H1 (cell line): ENCODE measurements around the gene ATP2A3. TPM values are rescaled to one million over a fixed set of nuclear protein-coding genes. Genes with fewer than 3 reads are reported as not detected.

ENCODE experiments used
- CTCF ChIA-PET: fragments of 300-600 bp; sonication (Branson Sonifier 250); formaldehyde crosslinking; loops from one replicate; lab custom pipeline; 2021; ENCODE audit not compliant: partially characterized antibody; lab: Charles Lee
- POLR2A ChIA-PET: fragments of 300-600 bp; sonication (Branson Sonifier 250); formaldehyde crosslinking; loops from one replicate; lab custom pipeline; 2021; ENCODE audit warnings: inconsistent platforms; ENCODE audit not compliant: partially characterized antibody; lab: Charles Lee
- DNase-seq, 2 experiments: peaks; one replicate each; pipeline versions ENCODE4 v3.0.0 to v3.0.0-alpha.2; 2010 to 2022; ENCODE audit warnings: low spot score in 2 of 2, low read depth in 1 of 2, mixed read lengths in 1 of 2
- FAIRE-seq: peaks from 2 replicates; lab custom pipeline; 2011; peaks lifted over from hg19 to GRCh38; lab: Jason Lieb, UNC
- H2AFZ ChIP-seq: 2 replicates; pipeline ENCODE4 v1.8.1; 2012; ENCODE audit warnings: low read length, inconsistent platforms
- H2AK5ac ChIP-seq: 2 replicates; pipeline ENCODE4 v1.6.1; 2013; ENCODE audit warnings: low read depth, low read length
- H2BK120ac ChIP-seq: replicated peaks from 2 replicates; pipeline ENCODE3; 2013; ENCODE audit warnings: low read depth, low read length, inconsistent platforms
- H2BK12ac ChIP-seq: 2 replicates; pipeline ENCODE4 v1.6.1; 2013; ENCODE audit warnings: low read depth, low read length
- H2BK15ac ChIP-seq: 2 replicates; pipeline ENCODE4 v1.6.1; 2013; ENCODE audit warnings: low read length
- H2BK20ac ChIP-seq: 2 replicates; pipeline ENCODE4 v1.6.1; 2013; ENCODE audit warnings: low read length
- H2BK5ac ChIP-seq: 2 replicates; pipeline ENCODE4 v1.6.1; 2013; ENCODE audit warnings: low read depth, low read length
- H3K14ac ChIP-seq: 2 replicates; pipeline ENCODE4 v1.6.1; 2013; ENCODE audit warnings: inconsistent platforms; ENCODE audit not compliant: insufficient read length
- H3K18ac ChIP-seq: 2 replicates; pipeline ENCODE4 v1.6.1; 2013; ENCODE audit warnings: low read length; ENCODE audit errors: extremely low read depth
- H3K23ac ChIP-seq: 2 replicates; pipeline ENCODE4 v1.6.1; 2013; ENCODE audit warnings: inconsistent platforms; ENCODE audit not compliant: insufficient read length
- H3K23me2 ChIP-seq: 2 replicates; pipeline ENCODE4 v1.6.1; 2013; ENCODE audit warnings: low read depth, low read length
- H3K27ac ChIP-seq: 2 replicates; pipeline ENCODE4 v1.6.1; 2011; ENCODE audit warnings: low read depth, low read length, inconsistent platforms
- H3K27me3 ChIP-seq, 4 experiments: replicated peaks in 1 of 4; 1 replicate in 1 of 4; 2 replicates in 3 of 4; pipeline versions ENCODE4 v1.6.1 to v1.8.1; 2011 to 2013; ENCODE audit warnings: low read length in 3 of 4, mild to moderate bottlenecking in 3 of 4, inconsistent platforms in 2 of 4, mixed read lengths in 2 of 4, moderate library complexity in 1 of 4; ENCODE audit not compliant: control insufficient read depth in 3 of 4, insufficient read depth in 3 of 4; ENCODE audit errors: extremely low read depth in 1 of 4
- H3K36me3 ChIP-seq, 4 experiments: 2 replicates each; pipeline versions ENCODE4 v1.6.1 to v1.8.1; 2011 to 2013; ENCODE audit warnings: mild to moderate bottlenecking in 4 of 4, low read length in 3 of 4, moderate library complexity in 2 of 4, control low read depth in 1 of 4, inconsistent platforms in 1 of 4; ENCODE audit not compliant: insufficient read depth in 4 of 4, control insufficient read depth in 2 of 4
- H3K4ac ChIP-seq: replicated peaks from 2 replicates; pipeline ENCODE3; 2013; ENCODE audit warnings: low read length, low read depth, mixed read lengths, inconsistent platforms; ENCODE audit not compliant: insufficient read length
- H3K4me1 ChIP-seq, 4 experiments: replicated peaks in 1 of 4; 1 replicate in 1 of 4; 2 replicates in 3 of 4; pipeline versions ENCODE4 v1.6.1 to v1.8.1; 2011 to 2013; ENCODE audit warnings: low read length in 3 of 4, inconsistent platforms in 2 of 4, mixed read lengths in 1 of 4; ENCODE audit not compliant: insufficient read depth in 4 of 4, control insufficient read depth in 3 of 4
- H3K4me2 ChIP-seq, 2 experiments: 2 replicates each; pipeline versions ENCODE4 v1.6.1 to v1.8.1; 2011 to 2013; ENCODE audit warnings: low read depth in 2 of 2, low read length in 2 of 2, control low read depth in 1 of 2, inconsistent platforms in 1 of 2, mild to moderate bottlenecking in 1 of 2; ENCODE audit not compliant: insufficient read depth in 1 of 2
- H3K4me3 ChIP-seq, 4 experiments: fragments of 200-600, 300-600 bp in 1 of 4; sonication (generic), shearing (Covaris generic), sonication (Bioruptor Twin) in 1 of 4; 2 replicates each; pipeline versions ENCODE4 v1.5.1 to v1.8.1; 2011 to 2016; ENCODE audit warnings: low read length in 4 of 4, low read depth in 3 of 4, control low read depth in 2 of 4, inconsistent platforms in 2 of 4, mild to moderate bottlenecking in 2 of 4, mixed read lengths in 1 of 4, moderate library complexity in 1 of 4; ENCODE audit not compliant: insufficient read depth in 2 of 4; ENCODE audit errors: extremely low read depth in 1 of 4
- H3K56ac ChIP-seq: replicated peaks from 2 replicates; pipeline ENCODE3; 2013; ENCODE audit warnings: low read depth, mild to moderate bottlenecking, mixed read lengths, low read length, inconsistent platforms; ENCODE audit not compliant: insufficient read length
- H3K79me1 ChIP-seq: 2 replicates; pipeline ENCODE4 v1.6.1; 2013; ENCODE audit warnings: low read depth, low read length, control low read depth
- H3K79me2 ChIP-seq, 2 experiments: 2 replicates each; pipeline versions ENCODE4 v1.6.1 to v1.8.1; 2012 to 2013; ENCODE audit warnings: low read length in 2 of 2, mild to moderate bottlenecking in 2 of 2, inconsistent platforms in 1 of 2; ENCODE audit not compliant: insufficient read depth in 2 of 2, control insufficient read depth in 1 of 2
- H3K9ac ChIP-seq, 4 experiments: replicated peaks in 1 of 4; 1 replicate in 1 of 4; 2 replicates in 3 of 4; pipeline versions ENCODE4 v1.6.1 to v1.8.1; 2011 to 2013; ENCODE audit warnings: low read depth in 3 of 4, low read length in 3 of 4, control low read depth in 2 of 4, mild to moderate bottlenecking in 2 of 4, moderate library complexity in 2 of 4, inconsistent platforms in 1 of 4; ENCODE audit errors: extremely low read depth in 1 of 4
- H3K9me3 ChIP-seq, 2 experiments: 2 replicates each; pipeline versions ENCODE4 v1.6.1 to v1.8.1; 2012 to 2013; ENCODE audit warnings: mild to moderate bottlenecking in 2 of 2, moderate library complexity in 2 of 2, control low read depth in 1 of 2, inconsistent platforms in 1 of 2, low read depth in 1 of 2, low read length in 1 of 2, mixed read lengths in 1 of 2; ENCODE audit not compliant: insufficient read depth in 2 of 2
- H4K20me1 ChIP-seq, 2 experiments: replicated peaks in 1 of 2; 2 replicates each; pipeline versions ENCODE3 to v1.8.1; 2011 to 2013; ENCODE audit warnings: inconsistent platforms in 2 of 2, low read length in 2 of 2, mild to moderate bottlenecking in 1 of 2; ENCODE audit not compliant: insufficient read depth in 2 of 2, control insufficient read depth in 1 of 2
- H4K5ac ChIP-seq: 2 replicates; pipeline ENCODE4 v1.6.1; 2013; ENCODE audit warnings: low read length, low read depth, mixed read lengths, inconsistent platforms; ENCODE audit not compliant: insufficient read length
- H4K8ac ChIP-seq: 2 replicates; pipeline ENCODE4 v1.8.0; 2013; ENCODE audit warnings: mild to moderate bottlenecking, moderate library complexity, low read length, inconsistent platforms; ENCODE audit not compliant: insufficient read depth; ENCODE audit errors: extremely low read depth
- H4K91ac ChIP-seq: replicated peaks from 2 replicates; pipeline ENCODE3; 2013; ENCODE audit warnings: low read length, mixed read lengths, inconsistent platforms; ENCODE audit not compliant: insufficient read length
- BACH1 ChIP-seq: IDR thresholded peaks from 2 replicates; pipeline ENCODE4 v1.6.1; 2012; ENCODE audit warnings: low read length, improper control_type of control experiment
- CTBP2 ChIP-seq: IDR thresholded peaks from 2 replicates; pipeline ENCODE4 v1.7.0; 2011; ENCODE audit warnings: borderline replicate concordance, mild to moderate bottlenecking, moderate library complexity, mixed read lengths, low read length; ENCODE audit not compliant: insufficient read depth, insufficient read length
- EP300 ChIP-seq, 2 experiments: IDR thresholded peaks; 1 replicate in 1 of 2; 2 replicates in 1 of 2; pipeline ENCODE4 v1.6.1; 2011 to 2012; ENCODE audit warnings: low read depth in 2 of 2, low read length in 2 of 2, mild to moderate bottlenecking in 2 of 2, borderline replicate concordance in 1 of 2, inconsistent platforms in 1 of 2, moderate library complexity in 1 of 2
- HDAC2 ChIP-seq, 2 experiments: fragments of 300-600 bp in 1 of 2; sonication (generic) in 1 of 2; IDR thresholded peaks; 2 replicates each; pipeline ENCODE4 v1.6.1; 2011 to 2012; ENCODE audit warnings: low read depth in 2 of 2, low read length in 2 of 2, mild to moderate bottlenecking in 2 of 2, moderate library complexity in 2 of 2, borderline replicate concordance in 1 of 2, inconsistent platforms in 1 of 2
- JUND ChIP-seq: IDR thresholded peaks from 2 replicates; pipeline ENCODE4 v1.6.1; 2011; ENCODE audit warnings: mild to moderate bottlenecking, improper control_type of control experiment, low read length
- KDM1A ChIP-seq: fragments of 200-600, 300-600 bp; sonication (generic); IDR thresholded peaks from 2 replicates; pipeline ENCODE4 v1.7.1; 2016; ENCODE audit warnings: mild to moderate bottlenecking, low read length, borderline replicate concordance
- RAD21 ChIP-seq, 2 experiments: IDR thresholded peaks in 1 of 2; conservative IDR thresholded peaks in 1 of 2; 2 replicates each; pipeline ENCODE4 v1.6.1; 2011; ENCODE audit warnings: low read depth in 2 of 2, low read length in 2 of 2, improper control_type of control experiment in 1 of 2, inconsistent platforms in 1 of 2, mild to moderate bottlenecking in 1 of 2, moderate library complexity in 1 of 2
- RXRA ChIP-seq: IDR thresholded peaks from 2 replicates; pipeline ENCODE4 v1.6.1; 2011; ENCODE audit warnings: low read depth, mild to moderate bottlenecking, low read length, moderate library complexity; ENCODE audit not compliant: insufficient read depth
- SP1 ChIP-seq: IDR thresholded peaks from 2 replicates; pipeline ENCODE4 v1.6.1; 2011; ENCODE audit warnings: low read depth, low read length
- SP2 ChIP-seq: IDR thresholded peaks from 2 replicates; pipeline ENCODE4 v1.6.1; 2012; ENCODE audit warnings: mild to moderate bottlenecking, low read length, inconsistent platforms
- TAF1 ChIP-seq: IDR thresholded peaks from 2 replicates; pipeline ENCODE4 v1.6.1; 2011; ENCODE audit warnings: mild to moderate bottlenecking, low read depth, low read length
- TCF12 ChIP-seq: IDR thresholded peaks from 2 replicates; pipeline ENCODE4 v1.6.1; 2011; ENCODE audit warnings: low read depth, mild to moderate bottlenecking, low read length
- WGBS, 2 experiments: shearing (Covaris generic) in 1 of 2; methylation state at CpG; one replicate each; pipeline versions ENCODE4 v1.1.6 to v1.1.7; 2013 to 2015; ENCODE audit warnings: low lambda C conversion rate in 2 of 2, mixed read lengths in 2 of 2, inconsistent platforms in 1 of 2, low coverage in 1 of 2, missing lambda C conversion rate in 1 of 2; ENCODE audit not compliant: insufficient replicate concordance in 2 of 2, insufficient coverage in 1 of 2, insufficient read length in 1 of 2; ENCODE audit errors: extremely low coverage in 1 of 2, missing lambda C conversion rate in 1 of 2; 5-methylcytosine and 5-hydroxymethylcytosine counted together
- polyA plus RNA-seq, 7 experiments: library from polyadenylated mRNA; depleted of rRNA in 3 of 7; stranded (reverse) in 5 of 7; unstranded in 2 of 7; fragments of >200 nt in 5 of 7; fragments of 200-250 nt in 2 of 7; gene quantifications; 1 replicate in 5 of 7; 2 replicates in 1 of 7; 4 replicates in 1 of 7; pipeline versions ENCODE4 v1.2.1 to v1.2.3, GENCODE V29; 2011 to 2013; ENCODE audit warnings: missing spikeins in 2 of 7, mixed read lengths in 2 of 7
- total RNA-seq: library from RNA; stranded (reverse); fragmentation: NEBNext Ultra II Directional; extraction: Animal tissue kit (Norgen Biotek cat#: 25700); gene quantifications from 2 replicates; pipeline ENCODE4 v1.2.1, GENCODE V29; 2021
- TF ChIP-seq, protein P1 (sequence below): IDR thresholded peaks from 2 replicates; pipeline ENCODE4 v1.6.1; 2012; ENCODE audit warnings: inconsistent platforms

The ATP2A3 gene
- total and polyA plus RNA-seq, 2 of the 8 experiments (the other 6 are each of a cell fraction or from before 2014, with no cell fraction given): 18.4 to 32.5 TPM

DNA sequence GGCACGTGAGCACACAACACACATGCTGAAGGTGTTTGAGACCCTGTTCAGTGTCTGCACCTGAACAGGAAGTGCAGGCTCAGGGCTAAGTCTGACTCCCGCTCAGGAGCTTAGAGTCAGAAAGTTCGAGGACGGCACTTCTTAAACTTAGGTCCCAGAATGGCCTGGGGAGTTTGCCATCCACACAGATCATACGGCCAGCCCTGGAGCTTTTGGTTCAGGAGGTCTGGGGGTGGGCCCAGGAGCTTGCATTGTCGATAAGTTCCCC is 67.3 kb downstream of the ATP2A3 start:
- H3K36me3 ChIP-seq: no peaks in the 10 kb centered on the region
- no peak overlapping the region for H3K9ac ChIP-seq
- H2AFZ ChIP-seq: no peak overlapping the region
- H3K4me2 ChIP-seq: no peak overlapping the region
- H3K27me3 ChIP-seq: peaks cover 0 to 6% (median 1%) of the 10 kb centered on the region in 4 experiments; a peak in 3 of 7 replicates
- FAIRE-seq: no peak
- H3K18ac ChIP-seq: no peak overlapping the region
- POLR2A ChIA-PET: interaction anchor here (1.2 kb wide), 1 partner anchor 247 kb away, joined by 3 read pairs; no protein-coding TSS in a partner anchor
- no peaks in the 10 kb centered on the region for H3K79me1 ChIP-seq
- no peak overlapping the region for H2BK120ac ChIP-seq
- WGBS, 2 experiments: 88% methylated on average over 6 of the region's 6 CpGs; no CpG with 5 or more reads in 1 of the 2 experiments
- no peak overlapping the region for H3K56ac ChIP-seq
- no peak overlapping the region for H3K23ac ChIP-seq
- no peaks in the 10 kb centered on the region for H3K79me2 ChIP-seq
- H3K4me3 ChIP-seq: no peak overlapping the region
- peak overlapping the region; percentile 21; the same call in 1 of the 2 replicates for H2BK15ac ChIP-seq
- no peak overlapping the region for H4K8ac ChIP-seq
- H3K14ac ChIP-seq: no peak overlapping the region
- no peak overlapping the region for H4K5ac ChIP-seq
- 0 out of 2 replicates have a peak overlapping the region, but pooled peaks have one; percentile 18 for H2BK5ac ChIP-seq
- H3K23me2 ChIP-seq: peaks cover 13% of the 10 kb centered on the region; the same call in 1 of the 2 replicates
- H2AK5ac ChIP-seq: 0 out of 2 replicates have a peak overlapping the region, but pooled peaks have one; percentile 82
- H3K27ac ChIP-seq: no peak overlapping the region
- no peaks in the 10 kb centered on the region for H3K9me3 ChIP-seq
- H3K4me1 ChIP-seq: peaks cover 2 to 11% (median 9%) of the 10 kb centered on the region in 4 experiments
- H4K91ac ChIP-seq: no peak overlapping the region
- no peak overlapping the region for H2BK20ac ChIP-seq
- DNase-seq: no peak
- CTCF ChIA-PET: interaction anchor here (0.5 to 13.2 kb wide), 7 partner anchors 9 to 113 kb away, joined by 3 to 131 read pairs (median 3); no protein-coding TSS in a partner anchor
- peak overlapping the region; percentile 70 for H2BK12ac ChIP-seq
- peaks cover 0 to 2% of the 10 kb centered on the region in 2 experiments for H4K20me1 ChIP-seq
- H3K4ac ChIP-seq: no peak overlapping the region
- TF ChIP-seq RXRA (no peak), SP1 (no peak), HDAC2 (IDR thresholded peaks at IDR 0.05; ENCODE audit: borderline replicate concordance in 1 of 2, low read depth in 2 of 2, low read length in 2 of 2) (no peak), CTBP2 (no peak), JUND (no peak), TCF12 (no peak), RAD21 (IDR thresholded peaks at IDR 0.05 in 1 of 2, conservative IDR thresholded peaks at IDR 0.05 in 1 of 2; ENCODE audit: low read depth in 2 of 2, low read length in 2 of 2) (no peak), BACH1 (no peak), SP2 (no peak), TAF1 (no peak), KDM1A (no peak), EP300 (IDR thresholded peaks at IDR 0.05; ENCODE audit: borderline replicate concordance in 1 of 2, low read depth in 2 of 2, low read length in 2 of 2) (no peak)
- TF ChIP-seq, protein P1, sequence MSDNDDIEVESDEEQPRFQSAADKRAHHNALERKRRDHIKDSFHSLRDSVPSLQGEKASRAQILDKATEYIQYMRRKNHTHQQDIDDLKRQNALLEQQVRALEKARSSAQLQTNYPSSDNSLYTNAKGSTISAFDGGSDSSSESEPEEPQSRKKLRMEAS: no peak
